IPS-18a (cell line): ENCODE results near the gene SYT3.
"Not testable (repeated sequence)": the region's sequence is repeated elsewhere in the genome, so short reads cannot be mapped to it uniquely, and the experiment has no call there.

ENCODE experiments used
- H3K27ac ChIP-seq: one replicate; pipeline ENCODE4 v1.5.1; 2013; ENCODE audit warnings: low read length
- H3K27me3 ChIP-seq: one replicate; pipeline ENCODE4 v1.6.1; 2013; ENCODE audit warnings: mild to moderate bottlenecking, low read length; ENCODE audit not compliant: control insufficient read depth, insufficient read depth
- H3K36me3 ChIP-seq: one replicate; pipeline ENCODE4 v1.6.1; 2013; ENCODE audit warnings: low read depth, low read length; ENCODE audit not compliant: control insufficient read depth
- H3K4me1 ChIP-seq: one replicate; pipeline ENCODE4 v1.6.1; 2013; ENCODE audit warnings: low read depth, low read length; ENCODE audit not compliant: control insufficient read depth
- H3K4me3 ChIP-seq: one replicate; pipeline ENCODE4 v1.5.1; 2013; ENCODE audit warnings: low read length
- H3K9ac ChIP-seq: one replicate; pipeline ENCODE4 v1.6.1; 2013; ENCODE audit warnings: mild to moderate bottlenecking, low read length, moderate library complexity
- H3K9me3 ChIP-seq: one replicate; pipeline ENCODE4 v1.6.1; 2013; ENCODE audit warnings: low read depth, low read length; ENCODE audit not compliant: control insufficient read depth

The SYT3 gene

DNA sequence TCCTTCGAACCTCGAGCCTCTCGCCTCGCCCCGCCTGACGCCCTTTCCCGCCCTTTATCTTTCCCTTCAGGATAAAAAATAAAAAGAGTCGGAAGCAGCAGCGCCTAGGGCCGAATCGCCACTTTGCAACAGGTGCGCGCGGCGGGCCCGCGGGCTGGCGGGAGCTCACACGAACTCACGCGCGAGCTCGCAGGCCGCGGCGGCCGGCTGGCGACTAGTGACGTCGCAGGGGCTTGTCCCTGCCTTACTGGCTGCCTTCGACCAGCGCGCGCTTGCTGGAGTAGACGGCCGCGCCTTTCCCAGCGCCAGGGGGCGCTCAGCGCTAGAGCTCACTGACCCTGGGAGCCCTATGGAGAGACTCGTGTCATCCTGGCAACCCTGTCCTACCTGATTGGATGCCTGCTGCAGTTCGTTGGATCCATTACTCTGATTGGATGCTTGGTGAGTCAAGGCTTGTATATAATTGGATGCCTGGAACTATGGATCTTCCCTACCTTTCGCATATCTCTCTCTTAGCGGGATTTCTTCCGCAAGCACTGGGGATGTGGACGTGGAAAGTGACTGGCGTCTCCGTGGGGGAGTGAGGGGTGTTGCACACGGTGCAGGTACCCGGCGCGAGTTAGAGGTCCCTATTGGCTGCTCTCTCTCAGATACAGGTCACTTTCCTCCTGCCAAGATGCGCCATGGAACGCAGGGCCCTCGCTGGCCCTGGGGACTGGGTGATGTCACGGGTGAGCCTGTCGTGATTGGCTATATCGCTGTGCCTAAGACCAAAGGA lies 33.4 kb downstream of the SYT3 start:
- not testable (repeated sequence) for H3K36me3 ChIP-seq, H3K9ac ChIP-seq, H3K4me3 ChIP-seq

DNA sequence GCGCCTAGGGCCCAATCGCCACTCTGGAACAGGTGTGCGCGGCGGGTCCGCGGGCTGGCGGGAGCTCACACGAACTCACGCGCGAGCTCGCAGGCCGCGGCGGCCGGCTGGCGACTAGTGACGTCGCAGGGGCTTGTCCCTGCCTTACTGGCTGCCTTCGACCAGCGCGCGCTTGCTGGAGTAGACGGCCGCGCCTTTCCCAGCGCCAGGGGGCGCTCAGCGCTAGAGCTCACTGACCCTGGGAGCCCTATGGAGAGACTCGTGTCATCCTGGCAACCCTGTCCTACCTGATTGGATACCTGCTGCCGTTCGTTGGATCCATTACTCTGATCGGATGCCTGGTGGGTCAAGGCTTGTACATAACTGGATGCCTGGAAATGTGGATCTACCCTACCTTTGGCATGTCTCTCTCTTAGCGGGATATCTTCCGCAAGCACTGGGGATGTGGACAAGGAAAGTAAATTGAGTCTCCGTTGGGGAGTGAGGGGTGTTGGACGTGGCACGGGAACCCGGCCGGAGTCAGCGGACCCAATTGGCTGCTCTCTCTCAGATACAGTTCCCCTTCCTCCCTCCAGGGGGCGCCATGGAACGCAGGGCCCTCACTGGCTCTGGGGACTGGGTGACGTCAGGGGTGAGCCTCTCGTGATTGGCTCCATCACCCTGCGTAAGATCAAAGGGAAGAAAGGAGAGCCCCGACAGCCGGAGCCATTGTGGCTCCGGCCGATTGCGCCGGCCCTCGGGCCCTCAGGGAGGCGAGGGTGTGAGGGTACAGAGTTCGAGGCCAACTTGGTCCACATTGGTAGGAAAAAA lies 35.2 kb downstream of the SYT3 start:
- not testable (repeated sequence) for H3K27ac ChIP-seq, H3K9me3 ChIP-seq, H3K4me1 ChIP-seq, H3K9ac ChIP-seq, H3K36me3 ChIP-seq, H3K4me3 ChIP-seq
- peaks cover 50% of the 10 kb centered on the region for H3K27me3 ChIP-seq

More for the DNA sequence above, 33.4 kb downstream of the SYT3 start:
- H3K27me3 ChIP-seq, result peaks cover 48% of the 10 kb centered on the region
- not testable (repeated sequence) for H3K9me3 ChIP-seq, H3K4me1 ChIP-seq, H3K27ac ChIP-seq

DNA sequence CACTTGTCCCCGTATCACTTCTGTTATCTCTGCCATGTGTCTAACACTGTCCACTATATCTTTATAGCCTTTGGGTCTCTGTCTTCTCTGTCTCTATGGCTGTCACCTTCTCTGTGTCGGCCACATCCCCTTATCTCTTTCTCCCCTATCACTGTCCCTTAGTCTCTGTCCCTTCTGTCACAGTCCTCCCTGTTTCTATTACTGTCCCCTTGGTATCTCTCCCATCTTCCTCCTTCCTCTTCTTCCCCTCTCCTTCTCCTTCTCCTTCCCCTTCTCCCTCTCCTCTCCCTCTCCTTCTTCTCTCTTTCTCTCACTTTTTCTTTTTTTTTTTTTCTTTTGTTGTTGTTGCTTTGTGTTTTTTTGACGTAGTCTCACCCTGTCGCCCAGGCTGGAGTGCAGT lies 36.7 kb downstream of the SYT3 start:
- H3K4me1 ChIP-seq, result no peaks in the 10 kb centered on the region
- no peak overlapping the region for H3K9ac ChIP-seq
- no peaks in the 10 kb centered on the region for H3K36me3 ChIP-seq
- H3K27me3 ChIP-seq, result peaks cover 50% of the 10 kb centered on the region
- no peaks in the 10 kb centered on the region for H3K9me3 ChIP-seq
- H3K27ac ChIP-seq, result no peak overlapping the region
- no peak overlapping the region for H3K4me3 ChIP-seq

DNA sequence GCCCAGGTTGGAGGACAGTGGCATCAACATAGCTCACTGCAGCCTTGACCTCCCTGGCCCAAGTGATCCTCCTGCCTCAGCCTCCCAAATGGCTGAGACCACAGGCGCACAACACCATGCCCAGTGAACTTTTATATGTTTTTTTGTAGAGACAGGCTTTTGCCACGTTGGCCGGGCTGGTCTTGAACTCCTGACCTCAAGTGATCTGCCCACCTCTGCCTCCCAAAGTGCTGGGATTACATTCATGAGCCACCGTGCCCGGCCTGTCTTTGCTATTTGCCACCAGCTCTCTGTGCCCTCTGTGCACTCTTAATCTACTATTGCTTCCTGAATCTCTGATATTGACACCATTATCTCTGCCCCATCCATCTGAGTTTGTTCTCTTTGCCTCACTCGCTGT lies 37.2 kb downstream of the SYT3 start:
- Histone ChIP-seq H3K27me3 (peaks cover 46% of the 10 kb centered on the region), H3K36me3 (no peaks in the 10 kb centered on the region), H3K4me1 (no peaks in the 10 kb centered on the region), H3K9me3 (no peaks in the 10 kb centered on the region), H3K27ac (no peak overlapping the region), H3K4me3 (no peak overlapping the region), H3K9ac (no peak overlapping the region)

DNA sequence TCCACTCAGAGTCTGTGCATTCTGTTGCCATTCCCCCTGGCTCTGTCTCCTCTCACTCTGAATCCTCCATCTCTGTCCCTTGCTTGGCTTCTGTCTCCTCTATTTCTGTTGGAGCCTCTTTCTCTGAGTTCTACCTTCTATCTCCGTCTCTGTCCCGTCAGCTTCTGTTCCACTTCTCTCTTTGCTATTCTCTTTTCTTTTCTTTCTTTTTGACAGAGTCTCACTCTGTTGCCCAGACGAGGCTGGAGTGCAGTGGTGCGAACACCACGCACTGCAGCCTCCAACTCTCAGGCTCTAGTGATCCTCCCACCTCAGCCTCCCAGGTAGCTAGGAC lies 37.6 kb downstream of the SYT3 start:
- no peaks in the 10 kb centered on the region for H3K36me3 ChIP-seq
- no peaks in the 10 kb centered on the region for H3K9me3 ChIP-seq
- no peak overlapping the region for H3K27ac ChIP-seq
- H3K27me3 ChIP-seq, result peaks cover 42% of the 10 kb centered on the region
- no peak overlapping the region for H3K4me3 ChIP-seq
- H3K4me1 ChIP-seq, result no peaks in the 10 kb centered on the region
- no peak overlapping the region for H3K9ac ChIP-seq

DNA sequence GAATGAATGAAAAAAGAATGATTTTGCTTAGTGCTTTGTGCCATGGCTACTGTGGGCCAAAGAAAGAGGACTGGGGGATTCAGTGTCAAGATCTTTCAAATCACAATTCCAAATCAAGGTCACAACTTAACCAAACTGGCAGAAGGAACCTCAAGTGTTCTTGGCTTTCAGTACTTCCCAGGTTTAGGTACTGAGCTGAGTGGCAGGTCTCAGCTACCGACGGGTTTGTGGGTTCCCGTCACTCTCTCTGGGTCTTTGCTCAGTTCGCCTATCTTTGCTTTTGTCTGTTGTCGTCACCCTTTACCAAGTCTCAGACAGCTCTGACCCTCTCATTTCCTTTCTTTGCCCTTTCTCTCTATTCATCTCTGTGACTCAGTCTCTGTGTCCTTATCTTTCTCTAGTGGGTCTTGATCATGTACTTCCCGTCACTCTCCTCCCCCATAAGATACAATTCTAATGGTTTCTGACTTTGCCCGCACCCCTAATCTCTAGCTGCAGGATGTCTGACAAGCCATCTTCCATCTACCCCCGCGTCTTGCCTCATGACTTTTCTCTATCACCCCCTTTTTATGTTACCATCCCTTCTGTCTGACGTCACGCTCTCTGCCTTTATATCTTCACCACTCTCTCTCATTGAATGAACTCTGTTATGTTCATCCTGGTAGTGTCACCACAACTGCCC lies 38.1 kb downstream of the SYT3 start:
- Histone ChIP-seq H3K4me3 (no peak overlapping the region), H3K27ac (no peak overlapping the region), H3K9ac (no peak overlapping the region), H3K4me1 (no peaks in the 10 kb centered on the region), H3K27me3 (peaks cover 37% of the 10 kb centered on the region), H3K36me3 (no peaks in the 10 kb centered on the region), H3K9me3 (no peaks in the 10 kb centered on the region)

DNA sequence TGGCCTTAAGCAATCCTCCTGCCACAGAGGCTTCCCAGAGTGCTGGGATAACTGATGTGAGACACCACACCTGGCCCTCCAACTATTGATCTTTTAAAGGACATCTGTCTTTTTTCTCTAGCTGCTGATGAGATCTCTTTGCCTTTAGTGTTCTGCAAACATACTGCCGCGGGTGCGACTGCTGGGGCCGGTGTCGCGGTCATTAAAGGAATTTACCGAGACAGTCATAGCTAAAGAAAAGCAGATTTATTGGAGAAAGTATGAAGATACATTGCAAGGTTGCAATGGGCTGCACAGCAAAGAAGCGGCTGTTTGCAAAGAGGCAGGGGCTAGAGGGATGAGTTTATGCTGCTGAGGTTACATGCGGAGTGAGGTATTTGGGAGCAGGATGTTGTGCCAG lies 40.3 kb downstream of the SYT3 start:
- Histone ChIP-seq H3K9me3 (no peaks in the 10 kb centered on the region), H3K4me3 (no peak overlapping the region)

DNA sequence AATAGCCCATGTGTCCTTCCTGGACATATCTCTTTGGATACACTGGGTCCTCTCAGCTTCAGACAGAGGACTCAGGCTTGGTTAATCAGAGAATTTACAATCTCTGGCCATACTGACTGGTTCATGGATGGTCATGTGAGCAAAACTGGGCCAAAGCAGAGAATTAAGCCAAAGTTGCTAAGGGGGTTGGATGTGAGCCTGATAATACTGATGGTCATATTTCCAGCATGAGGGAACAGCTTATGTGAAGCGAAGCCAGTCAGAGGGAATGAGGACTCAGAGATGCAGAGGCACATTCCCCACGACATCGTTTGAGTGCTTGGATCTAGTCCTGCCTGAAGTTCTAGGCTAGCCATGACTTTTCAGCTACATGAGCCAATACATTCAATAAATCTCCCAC lies 49.5 kb downstream of the SYT3 start:
- peaks cover 9% of the 10 kb centered on the region for H3K27me3 ChIP-seq

More for the DNA sequence above, 40.3 kb downstream of the SYT3 start:
- Histone ChIP-seq H3K4me1 (no peaks in the 10 kb centered on the region), H3K27ac (no peak overlapping the region), H3K36me3 (no peaks in the 10 kb centered on the region), H3K9ac (no peak overlapping the region), H3K27me3 (peaks cover 25% of the 10 kb centered on the region)

DNA sequence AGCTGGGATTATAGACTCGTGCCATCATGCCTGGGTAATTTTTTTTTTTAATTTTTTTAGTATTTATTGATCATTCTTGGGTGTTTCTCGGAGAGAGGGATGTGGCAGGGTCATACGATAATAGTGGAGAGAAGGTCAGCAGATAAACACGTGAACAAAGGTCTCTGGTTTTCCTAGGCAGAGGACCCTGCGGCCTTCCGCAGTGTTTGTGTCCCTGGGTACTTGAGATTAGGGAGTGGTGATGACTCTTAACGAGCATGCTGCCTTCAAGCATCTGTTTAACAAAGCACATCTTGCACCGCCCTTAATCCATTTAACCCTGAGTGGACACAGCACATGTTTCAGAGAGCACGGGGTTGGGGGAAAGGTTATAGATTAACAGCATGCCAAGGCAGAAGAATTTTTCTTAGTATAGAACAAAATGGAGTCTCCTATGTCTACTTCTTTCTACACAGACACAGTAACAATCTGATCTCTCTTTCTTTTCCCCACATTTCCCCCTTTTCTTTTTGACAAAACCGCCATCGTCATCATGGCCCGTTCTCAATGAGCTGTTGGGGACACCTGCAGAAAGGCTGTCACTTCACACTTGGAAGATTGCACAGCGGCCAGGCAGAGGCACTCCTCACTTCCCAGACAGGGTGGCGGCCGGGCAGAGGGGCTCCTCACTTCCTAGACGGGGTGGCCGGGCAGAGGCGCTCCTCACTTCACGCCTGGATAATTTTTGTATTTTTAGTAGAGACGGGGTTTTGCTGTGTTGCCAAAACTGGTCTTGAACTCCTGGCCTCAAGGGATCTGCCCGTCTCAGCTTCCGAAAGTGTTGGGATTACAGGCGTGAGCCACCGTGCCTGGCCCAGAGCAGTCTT lies 57.7 kb downstream of the SYT3 start:
- H3K27me3 ChIP-seq, H3K4me3 ChIP-seq, H3K4me1 ChIP-seq, H3K9ac ChIP-seq, H3K27ac ChIP-seq, H3K9me3 ChIP-seq, H3K36me3 ChIP-seq: not testable (repeated sequence)

More for the DNA sequence above, 49.5 kb downstream of the SYT3 start:
- Histone ChIP-seq H3K36me3 (no peaks in the 10 kb centered on the region), H3K4me1 (peaks cover 3% of the 10 kb centered on the region), H3K27ac (no peak overlapping the region), H3K4me3 (no peak overlapping the region), H3K9ac (no peak overlapping the region), H3K9me3 (no peaks in the 10 kb centered on the region)

DNA sequence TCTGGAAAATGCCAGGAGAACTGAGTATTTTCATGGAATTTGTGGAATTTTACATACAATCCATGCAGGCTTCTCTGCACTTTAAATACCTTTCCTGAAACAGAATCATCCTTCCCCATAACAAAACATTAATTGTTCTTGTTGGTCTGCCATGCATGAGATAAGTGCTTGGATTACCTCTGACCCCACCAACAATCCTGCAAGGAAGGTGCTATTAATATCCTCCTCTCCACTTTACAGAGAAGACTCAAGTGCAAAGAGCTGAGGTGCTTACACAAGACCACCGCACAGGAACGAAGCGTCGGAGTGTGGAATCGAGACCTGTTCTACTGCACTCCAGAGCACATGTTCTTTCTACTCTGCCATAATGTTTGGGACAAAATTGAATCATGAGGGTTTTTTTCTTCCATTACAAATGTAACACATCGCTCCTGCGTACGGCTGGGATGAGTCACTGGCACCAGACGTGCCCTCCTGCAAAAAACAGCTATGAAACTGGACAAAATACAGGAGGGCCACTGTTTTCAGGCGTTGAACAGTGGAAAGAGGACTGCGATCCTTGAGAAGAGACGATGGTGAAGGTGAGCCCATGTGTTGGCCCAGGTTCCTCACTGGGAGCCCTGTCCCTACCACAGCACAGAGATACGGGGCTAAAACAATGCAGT lies 58.6 kb downstream of the SYT3 start:
- Histone ChIP-seq H3K27ac (no peak overlapping the region), H3K4me1 (no peaks in the 10 kb centered on the region), H3K9ac (no peak overlapping the region), H3K27me3 (no peaks in the 10 kb centered on the region), H3K4me3 (no peak overlapping the region), H3K36me3 (no peaks in the 10 kb centered on the region), H3K9me3 (no peaks in the 10 kb centered on the region)
